Measurements from ENCODE around the gene PCDHB5.

GRCh38 chr5:141105350-141105749 is 29.7 kb upstream of the PCDHB5 start:
- TF ChIP-seq CTCF (conservative IDR thresholded peaks at IDR 0.05; ENCODE audit: low read length): no peak
- no peak for TF ChIP-seq EZH2phosphoT487 (IDR thresholded peaks at IDR 0.05; ENCODE audit: borderline replicate concordance, low read depth, low read length)
